ENCODE results near the gene C2orf81. TPM values are rescaled to one million over a fixed set of nuclear protein-coding genes. Genes with fewer than 3 reads are reported as not detected.
A peak's percentile ranks its signal among the peaks of the same experiment; 100 is the strongest.

Gene C2orf81
- total RNA-seq, 1 donor from 2014 or later = 2.1 TPM

GRCh38 chr2:74454654-74455511 is 33.5 kb upstream of the C2orf81 start, which contains the start of gene INO80B:
TSS of gene INO80B (plus strand) at chr2:74455087. CDS start at chr2:74455117, 30 bp downstream.
- DNase-seq (ENCODE audit: low read depth) = peak; percentile 95
- H3K4me3 ChIP-seq (ENCODE audit: insufficient read depth, low read depth, low read length) = peak within 1 kb of the TSS; percentile 74
- peaks cover 13% of the 10 kb centered on the region for H3K4me1 ChIP-seq (ENCODE audit: insufficient read depth, low read length)
- no peaks in the 10 kb centered on the region for H3K9me3 Mint-ChIP-seq (ENCODE audit: unreplicated experiment)
- peaks cover 21% of the 10 kb centered on the region for H3K4me1 Mint-ChIP-seq (ENCODE audit: low read depth, unreplicated experiment)
- H3K9me3 ChIP-seq (ENCODE audit: insufficient read depth, low read depth, low read length) = no peaks in the 10 kb centered on the region
- H3K4me2 ChIP-seq (ENCODE audit: low read length) = peak within 1 kb of the TSS; percentile 89
- H2AFZ ChIP-seq (ENCODE audit: low read depth, low read length) = peak within 1 kb of the TSS; percentile 54
- H3K27me3 ChIP-seq (ENCODE audit: insufficient read depth, low read length) = no peaks in the 10 kb centered on the region
- peak within 1 kb of the TSS; percentile 1 for H3K27ac ChIP-seq (ENCODE audit: low read depth, low read length)
- peak within 1 kb of the TSS; percentile 70 for H3K27ac Mint-ChIP-seq (ENCODE audit: unreplicated experiment)
- no peaks in the 10 kb centered on the region for H4K20me1 ChIP-seq (ENCODE audit: insufficient read depth, low read length)
- H3K27me3 Mint-ChIP-seq (ENCODE audit: low read depth, unreplicated experiment) = peaks cover 4% of the 10 kb centered on the region
- H3K79me2 ChIP-seq (ENCODE audit: insufficient read depth, low read length) = peaks cover 21% of the 10 kb centered on the region
- H3K36me3 Mint-ChIP-seq (ENCODE audit: low read depth, unreplicated experiment) = no peaks in the 10 kb centered on the region
- peak within 1 kb of the TSS; percentile 79 for H3K9ac ChIP-seq (ENCODE audit: low read length)
- peak within 1 kb of the TSS; percentile 91 for H3K4me3 Mint-ChIP-seq (ENCODE audit: unreplicated experiment)
- TF ChIP-seq CTCF (IDR thresholded peaks at IDR 0.05; ENCODE audit: insufficient read depth, low read depth, low read length) = no peak
- no peak for TF ChIP-seq EZH2 (IDR thresholded peaks at IDR 0.05; ENCODE audit: insufficient read depth, low read length)
- FAIRE-seq = no peak
- H3K36me3 ChIP-seq (ENCODE audit: insufficient read depth, low read length) = no peaks in the 10 kb centered on the region

- no peaks in the 10 kb centered on the region for H3K9me3 ChIP-seq (ENCODE audit: insufficient read depth, low read depth, low read length)
- peaks cover 3% of the 10 kb centered on the region for H3K27me3 ChIP-seq (ENCODE audit: insufficient read depth, low read length)
- Mint-ChIP-seq H3K36me3 (ENCODE audit: low read depth, unreplicated experiment) (no peaks in the 10 kb centered on the region), H3K27ac (ENCODE audit: unreplicated experiment) (no peak overlapping the region), H3K4me1 (ENCODE audit: low read depth, unreplicated experiment) (peaks cover 10% of the 10 kb centered on the region), H3K27me3 (ENCODE audit: low read depth, unreplicated experiment) (peaks cover 4% of the 10 kb centered on the region), H3K4me3 (ENCODE audit: unreplicated experiment) (no peak overlapping the region), H3K9me3 (ENCODE audit: unreplicated experiment) (no peaks in the 10 kb centered on the region)
- no peak overlapping the region for H3K4me3 ChIP-seq (ENCODE audit: insufficient read depth, low read depth, low read length)
- FAIRE-seq = no peak
- no peaks in the 10 kb centered on the region for H3K36me3 ChIP-seq (ENCODE audit: insufficient read depth, low read length)
- no peak for TF ChIP-seq CTCF (IDR thresholded peaks at IDR 0.05; ENCODE audit: insufficient read depth, low read depth, low read length)
- no peak for TF ChIP-seq EZH2 (IDR thresholded peaks at IDR 0.05; ENCODE audit: insufficient read depth, low read length)
- no peaks in the 10 kb centered on the region for H4K20me1 ChIP-seq (ENCODE audit: insufficient read depth, low read length)
- H3K79me2 ChIP-seq (ENCODE audit: insufficient read depth, low read length) = peaks cover 7% of the 10 kb centered on the region
- H3K9ac ChIP-seq (ENCODE audit: low read length) = no peak overlapping the region
- no peak for DNase-seq (ENCODE audit: low read depth)
- H3K27ac ChIP-seq (ENCODE audit: low read depth, low read length) = no peak overlapping the region
- peaks cover 9% of the 10 kb centered on the region for H3K4me1 ChIP-seq (ENCODE audit: insufficient read depth, low read length)
- no peak overlapping the region for H2AFZ ChIP-seq (ENCODE audit: low read depth, low read length)
- no peak overlapping the region for H3K4me2 ChIP-seq (ENCODE audit: low read length)
These were observed 29.3 kb upstream of the C2orf81 start for GRCh38 chr2:74450570-74451190.
